Endothelial cell of umbilical vein (primary cell): Measurements from ENCODE around the gene ZBBX. TPM values are rescaled to one million over a fixed set of nuclear protein-coding genes. Genes with fewer than 3 reads are reported as not detected.

Experiments
- BruUV-seq: library from RNA; stranded (reverse); fragments of 400-500 nt; replicated peaks from 2 replicates; lab custom pipeline; 2021; lab: Mats Ljungman, UMichigan
- CTCF ChIA-PET: fragments of 300-600, 350-600 bp; sonication (Branson Sonifier 250); formaldehyde crosslinking; loops from one replicate; lab custom pipeline; 2021; ENCODE audit warnings: antibody characterized with exemption, inconsistent platforms; lab: Charles Lee
- POLR2A ChIA-PET: fragments of 300-600, 350-600 bp; sonication (Branson Sonifier 250); formaldehyde crosslinking; loops from one replicate; lab custom pipeline; 2021; ENCODE audit warnings: antibody characterized with exemption, inconsistent platforms; lab: Charles Lee
- DNase-seq: peaks from one replicate; pipeline ENCODE4 v3.0.0-alpha.2; 2011; ENCODE audit warnings: low read depth, low spot score
- FAIRE-seq: peaks from 2 replicates; lab custom pipeline; 2011; peaks lifted over from hg19 to GRCh38; lab: Jason Lieb, UNC
- H2AFZ ChIP-seq: 2 replicates; pipeline ENCODE4 v1.6.0; 2012; ENCODE audit warnings: low read depth, low read length, control low read depth, inconsistent platforms
- H3K27ac ChIP-seq: 2 replicates; pipeline ENCODE4 v1.5.1; 2011; ENCODE audit warnings: low read depth, mild to moderate bottlenecking, control low read depth, low read length, moderate library complexity; ENCODE audit not compliant: insufficient read depth
- H3K27me3 ChIP-seq, 2 experiments: 2 replicates each; pipeline versions ENCODE4 v1.6.0 to v1.6.1; 2011; ENCODE audit warnings: low read length in 2 of 2, mixed read lengths in 1 of 2; ENCODE audit not compliant: control insufficient read depth in 2 of 2, insufficient read depth in 2 of 2
- H3K36me3 ChIP-seq, 2 experiments: 2 replicates in 1 of 2; 3 replicates in 1 of 2; pipeline ENCODE4 v1.5.1; 2011; ENCODE audit warnings: low read length in 2 of 2, mild to moderate bottlenecking in 1 of 2, moderate library complexity in 1 of 2; ENCODE audit not compliant: control insufficient read depth in 2 of 2, insufficient read depth in 2 of 2; ENCODE audit errors: extremely low read depth in 1 of 2
- H3K4me1 ChIP-seq: 3 replicates; pipeline ENCODE4 v1.5.1; 2011; ENCODE audit warnings: mild to moderate bottlenecking, low read length; ENCODE audit not compliant: control insufficient read depth, insufficient read depth; ENCODE audit errors: extremely low read depth
- H3K4me2 ChIP-seq: 2 replicates; pipeline ENCODE4 v1.6.1; 2011; ENCODE audit warnings: low read length, control low read depth, mixed read lengths; ENCODE audit not compliant: insufficient read depth
- H3K4me3 ChIP-seq, 3 experiments: fragments of 200-600 bp in 1 of 3; sonication (generic), shearing (Covaris generic) in 1 of 3; replicated peaks in 1 of 3; 2 replicates each; pipeline ENCODE4 v1.5.1; 2011 to 2016; ENCODE audit warnings: control low read depth in 3 of 3, low read length in 3 of 3, mild to moderate bottlenecking in 2 of 3, inconsistent platforms in 1 of 3, low read depth in 1 of 3, moderate library complexity in 1 of 3; ENCODE audit not compliant: insufficient read depth in 1 of 3
- H3K79me2 ChIP-seq: 2 replicates; pipeline ENCODE4 v1.6.0; 2012; ENCODE audit warnings: low read length, inconsistent platforms; ENCODE audit not compliant: control insufficient read depth, insufficient read depth
- H3K9ac ChIP-seq: replicated peaks from 2 replicates; pipeline ENCODE3; 2011; ENCODE audit warnings: low read length, control low read depth; ENCODE audit not compliant: insufficient read depth; ENCODE audit errors: extremely low read depth
- H3K9me1 ChIP-seq: replicated peaks from 3 replicates; pipeline ENCODE4 v1.6.0; 2011; ENCODE audit warnings: mild to moderate bottlenecking, low read length; ENCODE audit not compliant: control insufficient read depth, insufficient read depth; ENCODE audit errors: extremely low read depth
- H3K9me3 ChIP-seq: replicated peaks from 2 replicates; pipeline ENCODE4 v1.5.1; 2012; ENCODE audit warnings: low read length, inconsistent platforms; ENCODE audit not compliant: control insufficient read depth, insufficient read depth
- H4K20me1 ChIP-seq: replicated peaks from 2 replicates; pipeline ENCODE3; 2011; ENCODE audit warnings: mild to moderate bottlenecking, low read length; ENCODE audit not compliant: control insufficient read depth, insufficient read depth; ENCODE audit errors: extremely low read depth
- CTCF ChIP-seq, 2 donors: IDR thresholded peaks; 1 replicate in 1 of 2; 2 replicates in 1 of 2; pipeline ENCODE4 v1.5.1; 2011; ENCODE audit warnings: low read length in 2 of 2, mild to moderate bottlenecking in 2 of 2, moderate library complexity in 2 of 2, control low read depth in 1 of 2, inconsistent platforms in 1 of 2, low read depth in 1 of 2; ENCODE audit not compliant: insufficient read depth in 1 of 2; ENCODE audit errors: extremely low read depth in 1 of 2
- EZH2 ChIP-seq: IDR thresholded peaks from 2 replicates; pipeline ENCODE4 v1.6.1; 2012; ENCODE audit warnings: borderline replicate concordance, low read depth, mild to moderate bottlenecking, moderate library complexity, low read length, inconsistent platforms; ENCODE audit not compliant: severe bottlenecking
- FOS ChIP-seq: IDR thresholded peaks from 2 replicates; pipeline ENCODE4 v1.6.1; 2011; ENCODE audit warnings: mild to moderate bottlenecking, low read length, moderate library complexity, borderline replicate concordance; ENCODE audit not compliant: insufficient read depth
- GATA2 ChIP-seq: IDR thresholded peaks from 2 replicates; pipeline ENCODE4 v1.7.0; 2011; ENCODE audit warnings: low read depth, mild to moderate bottlenecking, moderate library complexity, mixed read lengths, low read length; ENCODE audit not compliant: insufficient read length, insufficient read depth
- JUN ChIP-seq: IDR thresholded peaks from 2 replicates; pipeline ENCODE4 v1.6.1; 2011; ENCODE audit warnings: borderline replicate concordance, low read depth; ENCODE audit not compliant: insufficient read length, insufficient read depth
- MAX ChIP-seq: IDR thresholded peaks from 2 replicates; pipeline ENCODE4 v1.6.1; 2011; ENCODE audit not compliant: insufficient read depth, insufficient read length
- MYC ChIP-seq: IDR thresholded peaks from one replicate; pipeline ENCODE4 v1.6.1; 2011; ENCODE audit warnings: mild to moderate bottlenecking, low read depth, low read length
- POLR2A ChIP-seq: IDR thresholded peaks from 2 replicates; pipeline ENCODE4 v1.6.1; 2012; ENCODE audit warnings: low read depth, mild to moderate bottlenecking, control low read depth, low read length
- POLR2AphosphoS5 ChIP-seq: IDR thresholded peaks from 2 replicates; pipeline ENCODE4 v1.6.1; 2012; ENCODE audit warnings: low read depth, mild to moderate bottlenecking, control low read depth, low read length, moderate library complexity; ENCODE audit not compliant: insufficient read depth
- dilution Hi-C: fragments of 300-500 bp; cut with MboI; formaldehyde crosslinking; loops from one replicate; pipeline ENCODE4 v1.15.0; 2019; ENCODE audit warnings: low sequenced_read_pairs; ENCODE audit not compliant: extremely low pct_ligation_motif_present
- intact Hi-C: fragments of 100-400 bp; cut with micrococcal nuclease; formaldehyde crosslinking; loops from one replicate; pipeline ENCODE4 v1.10.0; 2022
- polyA plus RNA-seq, 4 experiments: library from polyadenylated mRNA; depleted of rRNA in 3 of 4; stranded (reverse) in 3 of 4; unstranded in 1 of 4; fragments of >200 nt; gene quantifications; 2 replicates each; pipeline versions ENCODE4 v1.2.1 to v1.2.3, GENCODE V29; 2011 to 2012; ENCODE audit warnings: missing spikeins in 1 of 4
- total RNA-seq: library from RNA; stranded (reverse); gene quantifications from 2 replicates; pipeline ENCODE4 v1.2.3, GENCODE V29; 2021

ZBBX gene
- total and polyA plus RNA-seq, 2 donors (not counting 3 experiments of a cell fraction or from before 2014, with no cell fraction given): not detected

- no peak overlapping the region for H3K27ac ChIP-seq
- no peak overlapping the region for H3K9ac ChIP-seq
- H3K36me3 ChIP-seq: no peaks in the 10 kb centered on the region
- TF ChIP-seq POLR2AphosphoS5 (no peak), EZH2 (no peak), CTCF (IDR thresholded peaks at IDR 0.05; ENCODE audit: extremely low read depth in 1 of 2, insufficient read depth in 1 of 2, low read depth in 1 of 2, low read length in 2 of 2) (no peak), POLR2A (no peak), JUN (no peak), MAX (no peak)
- H3K4me2 ChIP-seq: no peak overlapping the region
- no peaks in the 10 kb centered on the region for H3K27me3 ChIP-seq
- no peaks in the 10 kb centered on the region for H3K79me2 ChIP-seq
- no peaks in the 10 kb centered on the region for H3K9me1 ChIP-seq
- ChIA-PET CTCF (no interaction called here), POLR2A (no interaction called here)
- no peak overlapping the region for H3K4me3 ChIP-seq
- DNase-seq: no peak
- H2AFZ ChIP-seq: no peak overlapping the region
- intact Hi-C loops: no loop called here
- H3K9me3 ChIP-seq: peaks cover 2% of the 10 kb centered on the region
- no TSS peak for BruUV-seq
- H3K4me1 ChIP-seq: no peaks in the 10 kb centered on the region
- FAIRE-seq: no peak
- no peaks in the 10 kb centered on the region for H4K20me1 ChIP-seq
- dilution Hi-C loops: no loop called here
Measured at GRCh38 chr3:167289435-167289834, 90.7 kb downstream of the ZBBX start.

GRCh38 chr3:167288737-167289136 is 91.4 kb downstream of the ZBBX start:
- dilution Hi-C loops: no loop called here

More at GRCh38 chr3:167288737-167289136, 91.4 kb downstream of the ZBBX start:
- TF ChIP-seq EZH2 (no peak), MAX (no peak), MYC (no peak), CTCF (IDR thresholded peaks at IDR 0.05; ENCODE audit: extremely low read depth in 1 of 2, insufficient read depth in 1 of 2, low read depth in 1 of 2, low read length in 2 of 2) (no peak), POLR2AphosphoS5 (no peak), JUN (no peak), FOS (no peak), GATA2 (no peak), POLR2A (no peak)
- no peak overlapping the region for H3K4me2 ChIP-seq
- H3K36me3 ChIP-seq: no peaks in the 10 kb centered on the region
- FAIRE-seq (no peak), DNase-seq (no peak)
- H3K9me3 ChIP-seq: peaks cover 2% of the 10 kb centered on the region
- H3K27me3 ChIP-seq: no peaks in the 10 kb centered on the region
- no peak overlapping the region for H3K4me3 ChIP-seq
- H3K4me1 ChIP-seq: no peaks in the 10 kb centered on the region
- H2AFZ ChIP-seq: no peak overlapping the region
- intact Hi-C loops: no loop called here
- no peaks in the 10 kb centered on the region for H3K79me2 ChIP-seq
- H4K20me1 ChIP-seq: no peaks in the 10 kb centered on the region
- no peaks in the 10 kb centered on the region for H3K9me1 ChIP-seq
- H3K9ac ChIP-seq: no peak overlapping the region
- BruUV-seq: no TSS peak
- POLR2A ChIA-PET: no interaction called here
- H3K27ac ChIP-seq: no peak overlapping the region
- CTCF ChIA-PET: no interaction called here
